NCI-H345 treated with DMSO at 0.1 percent for 48 hours (cell line): Measurements from ENCODE around the gene CD300A.

Experiments
- DNase-seq: peaks from one replicate; lab custom pipeline; 2025; ENCODE audit not compliant: unreplicated experiment; lab: John Stamatoyannopoulos, UW

Gene CD300A

DNA sequence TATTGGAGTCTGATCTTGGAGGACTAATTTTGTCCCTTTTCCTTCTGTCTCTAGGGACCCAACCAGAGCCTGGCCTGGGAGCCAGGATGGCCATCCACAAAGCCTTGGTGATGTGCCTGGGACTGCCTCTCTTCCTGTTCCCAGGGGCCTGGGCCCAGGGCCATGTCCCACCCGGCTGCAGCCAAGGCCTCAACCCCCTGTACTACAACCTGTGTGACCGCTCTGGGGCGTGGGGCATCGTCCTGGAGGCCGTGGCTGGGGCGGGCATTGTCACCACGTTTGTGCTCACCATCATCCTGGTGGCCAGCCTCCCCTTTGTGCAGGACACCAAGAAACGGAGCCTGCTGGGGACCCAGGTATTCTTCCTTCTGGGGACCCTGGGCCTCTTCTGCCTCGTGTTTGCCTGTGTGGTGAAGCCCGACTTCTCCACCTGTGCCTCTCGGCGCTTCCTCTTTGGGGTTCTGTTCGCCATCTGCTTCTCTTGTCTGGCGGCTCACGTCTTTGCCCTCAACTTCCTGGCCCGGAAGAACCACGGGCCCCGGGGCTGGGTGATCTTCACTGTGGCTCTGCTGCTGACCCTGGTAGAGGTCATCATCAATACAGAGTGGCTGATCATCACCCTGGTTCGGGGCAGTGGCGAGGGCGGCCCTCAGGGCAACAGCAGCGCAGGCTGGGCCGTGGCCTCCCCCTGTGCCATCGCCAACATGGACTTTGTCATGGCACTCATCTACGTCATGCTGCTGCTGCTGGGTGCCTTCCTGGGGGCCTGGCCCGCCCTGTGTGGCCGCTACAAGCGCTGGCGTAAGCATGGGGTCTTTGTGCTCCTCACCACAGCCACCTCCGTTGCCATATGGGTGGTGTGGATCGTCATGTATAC lies 26.5 kb upstream of the CD300A start:
- no peak for DNase-seq

GRCh38 chr17:74441537-74441936 lies 24.9 kb upstream of the CD300A start:
- no peak for DNase-seq

GRCh38 chr17:74442291-74442669 lies 24.2 kb upstream of the CD300A start:
- DNase-seq, result no peak

DNA sequence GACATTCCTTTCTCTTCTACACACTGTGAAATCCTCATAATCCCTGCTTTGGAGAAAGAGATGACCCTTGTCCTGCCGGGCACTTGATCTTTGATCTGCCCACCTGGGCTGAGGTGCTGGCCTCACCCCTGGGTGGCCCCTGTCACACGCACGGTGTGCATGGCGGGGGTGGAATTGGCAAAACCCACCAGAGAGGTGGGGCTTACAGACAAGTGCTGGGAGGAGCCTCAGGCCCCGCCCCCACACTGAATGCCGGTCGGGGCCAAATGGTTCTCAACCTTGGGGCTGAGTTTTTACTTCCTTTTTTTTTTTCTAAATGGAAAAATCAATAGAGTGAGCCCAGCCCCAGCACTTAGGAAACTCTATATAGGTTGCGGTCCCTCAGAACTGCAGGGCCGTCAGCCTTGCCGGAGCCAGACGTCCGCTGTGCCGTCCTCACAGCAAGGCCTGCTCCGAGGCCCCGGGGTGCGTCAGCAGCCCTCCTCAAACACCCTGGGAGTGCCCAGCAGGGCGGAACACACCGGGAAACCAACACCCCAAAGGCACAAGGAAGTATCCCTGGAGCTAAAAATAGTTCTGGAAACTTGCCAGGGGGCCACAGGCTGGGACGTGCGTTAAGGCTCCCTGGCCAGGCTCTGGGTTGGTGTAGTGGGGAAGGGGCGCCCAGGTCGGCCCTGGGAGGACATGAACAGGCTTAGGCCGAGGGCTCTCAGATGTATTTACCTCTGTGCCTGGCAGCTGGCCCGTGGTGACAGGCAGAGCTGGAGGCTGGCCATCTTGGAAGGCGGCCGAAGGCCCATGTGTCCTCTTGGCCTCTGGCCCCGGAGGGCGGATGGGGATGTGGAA lies 23.5 kb upstream of the CD300A start:
- DNase-seq, result peak; percentile 72

DNA sequence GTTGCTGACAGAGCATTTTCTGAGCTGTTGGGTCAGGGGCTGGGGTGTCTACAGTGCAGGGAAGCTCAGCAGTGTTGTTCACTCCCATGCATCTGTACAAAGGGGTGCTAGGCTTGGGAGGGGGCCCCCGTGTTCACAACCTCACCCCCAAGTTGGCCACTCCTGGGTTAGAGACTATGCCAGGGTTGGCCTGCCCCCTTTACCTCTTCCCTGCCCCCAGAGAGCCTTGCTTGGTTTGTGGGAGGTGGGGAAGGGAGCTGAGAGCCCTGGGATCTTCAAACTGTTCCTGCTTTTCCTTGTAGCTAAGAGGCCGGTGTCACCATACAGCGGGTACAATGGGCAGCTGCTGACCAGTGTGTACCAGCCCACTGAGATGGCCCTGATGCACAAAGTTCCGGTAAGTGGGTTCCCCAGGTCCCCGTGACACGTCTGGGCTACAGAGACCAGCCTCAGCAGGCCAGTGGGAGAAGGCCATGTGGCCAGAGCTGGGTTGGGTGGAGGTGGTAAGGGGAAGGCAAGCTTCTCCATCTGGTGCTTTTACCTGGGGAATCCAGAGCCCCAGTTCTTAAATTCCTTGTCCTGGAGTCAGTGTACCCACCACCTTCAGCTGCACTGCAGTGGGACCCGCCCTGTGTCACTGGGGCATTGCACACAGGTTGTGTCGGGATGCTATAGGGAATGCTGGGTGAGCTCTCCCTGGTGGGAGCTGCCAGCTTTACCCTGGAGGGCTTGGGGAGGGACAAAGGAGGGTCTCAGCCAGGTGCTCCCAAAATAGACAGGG lies 22.7 kb upstream of the CD300A start:
- DNase-seq, result no peak

- no peak for DNase-seq
Observed at GRCh38 chr17:74444406-74444805, 22.0 kb upstream of the CD300A start.

DNA sequence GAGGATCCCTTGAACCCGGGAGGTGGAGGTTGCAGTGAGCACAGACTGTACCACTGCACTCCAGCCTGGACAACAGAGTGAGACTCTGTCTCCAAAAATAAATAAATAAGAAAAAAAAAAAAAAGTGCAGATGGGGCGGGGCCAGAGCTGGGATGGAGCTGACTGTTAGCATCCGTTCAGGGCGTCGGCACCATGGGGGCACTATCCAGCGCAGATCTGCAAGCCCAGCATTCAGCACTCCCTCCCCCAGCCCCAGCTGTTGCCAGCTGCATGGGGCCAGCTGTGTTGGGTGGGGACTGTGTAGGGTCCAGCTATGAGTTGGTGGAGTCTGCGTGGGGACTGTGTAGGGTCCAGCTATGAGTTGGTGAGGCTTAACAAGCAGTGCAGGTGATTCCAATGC lies 21.3 kb upstream of the CD300A start:
- DNase-seq, result no peak

GRCh38 chr17:74446551-74447500 lies 19.6 kb upstream of the CD300A start:
- no peak for DNase-seq

DNA sequence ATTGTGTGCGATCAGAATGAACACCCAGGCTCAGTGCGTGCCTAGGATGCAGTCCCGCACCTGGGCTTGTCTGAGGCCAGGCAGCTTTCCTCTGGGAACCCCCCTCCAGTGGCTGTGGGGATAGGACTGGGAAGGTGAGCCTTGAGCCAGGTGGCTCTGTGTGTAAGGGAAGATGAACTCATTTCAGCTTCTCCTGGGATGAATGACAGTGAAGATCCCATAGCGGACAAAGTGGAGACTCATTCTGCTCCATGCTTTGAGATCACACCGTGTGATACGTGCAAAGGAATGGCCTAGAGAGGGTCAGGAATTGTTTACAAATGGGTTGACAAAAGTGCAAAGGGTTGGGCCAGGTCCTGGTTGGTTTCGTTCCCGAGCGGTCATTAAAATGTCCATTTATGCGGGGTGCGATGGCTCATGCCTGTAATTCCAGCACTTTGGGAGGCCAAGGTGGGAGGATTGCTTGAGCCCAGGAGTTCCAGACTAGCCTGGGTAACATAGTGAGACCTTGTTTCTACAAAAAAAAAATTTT lies 18.7 kb upstream of the CD300A start:
- DNase-seq, result no peak

- no peak for DNase-seq
Observed at GRCh38 chr17:74448756-74449155, 17.7 kb upstream of the CD300A start.

GRCh38 chr17:74449306-74449705 lies 17.1 kb upstream of the CD300A start:
- no peak for DNase-seq

GRCh38 chr17:74449773-74450172 lies 16.7 kb upstream of the CD300A start:
- DNase-seq, result no peak

DNA sequence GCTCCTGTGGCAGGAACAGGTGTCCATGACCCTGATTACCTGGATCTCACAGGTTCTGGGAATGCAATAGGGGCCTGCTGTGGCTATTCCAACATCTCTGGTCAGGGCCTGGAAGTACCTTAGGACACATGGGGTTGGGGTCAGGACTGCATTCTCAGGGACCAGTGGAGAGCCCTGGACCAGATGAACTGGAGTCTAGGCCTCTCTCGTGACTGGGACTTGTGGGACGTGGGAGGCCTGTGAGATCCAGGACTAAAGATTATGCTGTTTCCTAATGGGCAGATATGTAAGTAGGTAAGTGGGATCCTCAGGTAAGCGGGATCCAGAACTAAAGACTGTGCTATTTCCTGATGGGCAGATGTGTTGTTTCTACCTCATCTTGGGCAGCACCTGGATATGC lies 16.2 kb upstream of the CD300A start:
- no peak for DNase-seq

DNA sequence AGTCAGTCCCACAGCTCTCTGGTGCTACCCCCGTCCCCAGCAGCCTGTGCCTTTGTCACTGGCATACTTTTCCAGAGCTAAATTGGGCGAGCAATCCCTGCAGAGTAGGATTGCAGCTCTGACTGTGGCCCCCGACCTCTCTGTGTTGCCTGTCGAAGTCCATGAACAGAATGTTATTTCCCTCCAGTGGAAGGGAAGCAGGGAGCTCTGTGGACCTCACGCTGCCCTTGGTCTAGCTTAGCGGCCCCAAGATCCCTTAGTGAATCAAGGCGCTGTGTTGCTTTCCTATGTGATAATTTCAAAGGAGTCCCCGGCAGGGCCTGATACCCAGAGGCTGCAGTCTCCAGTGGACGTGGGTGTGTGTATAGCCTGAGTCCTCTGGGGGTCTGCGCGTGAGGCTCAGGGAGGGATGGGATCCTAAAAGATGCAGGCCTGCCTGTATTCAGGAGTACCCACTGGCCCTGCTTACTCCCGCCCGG lies 15.5 kb upstream of the CD300A start:
- no peak for DNase-seq

- DNase-seq, result no peak
Observed at GRCh38 chr17:74451557-74451956, 14.9 kb upstream of the CD300A start.

- DNase-seq, result no peak
Observed at GRCh38 chr17:74452033-74452840, 14.2 kb upstream of the CD300A start.

- DNase-seq, result no peak
Observed at GRCh38 chr17:74452841-74453661, 13.4 kb upstream of the CD300A start.

- peak; percentile 39 for DNase-seq
Observed at GRCh38 chr17:74453665-74454196, 12.7 kb upstream of the CD300A start.
